K562 (cell line): Measurements from ENCODE around the gene LGR6. TPM values are rescaled to one million over a fixed set of nuclear protein-coding genes. Genes with fewer than 3 reads are reported as not detected.

Source experiments
- CLOCK ChIP-seq: fragments of 250-450 bp; sonication (Bioruptor Pico); IDR thresholded peaks from 2 replicates; pipeline ENCODE4 v1.4.0; 2020; ENCODE audit warnings: mild to moderate bottlenecking, moderate library complexity, borderline replicate concordance
- DMBX1 ChIP-seq: fragments of 250-450 bp; sonication (Bioruptor Pico); IDR thresholded peaks from 2 replicates; pipeline ENCODE4 v1.8.0; 2022; ENCODE audit warnings: inconsistent platforms, mild to moderate bottlenecking, moderate library complexity, borderline replicate concordance
- MGA ChIP-seq: fragments of 450-650 bp; IDR thresholded peaks from 2 replicates; pipeline ENCODE4 v1.6.1; 2016; ENCODE audit warnings: mild to moderate bottlenecking, moderate library complexity
- POLR2AphosphoS2 ChIP-seq: IDR thresholded peaks from 2 replicates; pipeline ENCODE4 v1.6.1; 2012; ENCODE audit warnings: low read length, improper control_type of control experiment
- PPARD ChIP-seq: fragments of 250-450 bp; sonication (Bioruptor Pico); IDR thresholded peaks from 2 replicates; pipeline ENCODE4 v1.8.0; 2022; ENCODE audit warnings: inconsistent platforms, mild to moderate bottlenecking, moderate library complexity
- RFX1 ChIP-seq: fragments of 450-650 bp; IDR thresholded peaks from 2 replicates; pipeline ENCODE4 v1.6.1; 2016; ENCODE audit warnings: mild to moderate bottlenecking, moderate library complexity
- polyA plus RNA-seq, 8 experiments: library from polyadenylated mRNA; depleted of rRNA in 4 of 8; stranded (reverse) in 5 of 8; unstranded in 3 of 8; fragments of >200 nt; fragmentation: Nextera tagmentation in 2 of 8; fragmentation: Illumina TruSeq in 1 of 8; extraction: Ambion mirVana in 2 of 8; extraction: Trizol in 1 of 8; gene quantifications; 2 replicates each; pipeline versions ENCODE4 v1.2.1 to v1.2.3, GENCODE V29; 2011 to 2014; ENCODE audit warnings: inconsistent platforms in 1 of 8, missing spikeins in 1 of 8
- total RNA-seq, 7 experiments: library from RNA; depleted of rRNA in 6 of 7; stranded (reverse); fragments of >200 nt in 6 of 7; fragmentation: Illumina TruSeq in 2 of 7; extraction: Trizol in 2 of 7; gene quantifications; 2 replicates each; pipeline versions ENCODE4 v1.2.1 to v1.2.3, GENCODE V29; 2011 to 2021; ENCODE audit warnings: low replicate concordance in 1 of 7

Gene LGR6
- total and polyA plus RNA-seq, 9 of the 15 experiments (the other 6 are each of a cell fraction or from before 2014, with no cell fraction given): 0.01 to 0.54 (median 0.17) TPM; not detected in 1

GRCh38 chr1:202361224-202361623, 167.6 kb downstream of the LGR6 start (continued):
- TF ChIP-seq MGA (no peak), CLOCK (CRISPR knock-in tag) (no peak), DMBX1 (CRISPR knock-in tag) (no peak), POLR2AphosphoS2 (no peak), PPARD (no peak), RFX1 (no peak)
